DMS114 treated with DMSO at 0.1 percent for 48 hours (cell line): ENCODE data around the gene HACL1.

Experiments
- DNase-seq: peaks from one replicate; lab custom pipeline; 2025; ENCODE audit not compliant: unreplicated experiment; lab: John Stamatoyannopoulos, UW

The HACL1 gene

DNA sequence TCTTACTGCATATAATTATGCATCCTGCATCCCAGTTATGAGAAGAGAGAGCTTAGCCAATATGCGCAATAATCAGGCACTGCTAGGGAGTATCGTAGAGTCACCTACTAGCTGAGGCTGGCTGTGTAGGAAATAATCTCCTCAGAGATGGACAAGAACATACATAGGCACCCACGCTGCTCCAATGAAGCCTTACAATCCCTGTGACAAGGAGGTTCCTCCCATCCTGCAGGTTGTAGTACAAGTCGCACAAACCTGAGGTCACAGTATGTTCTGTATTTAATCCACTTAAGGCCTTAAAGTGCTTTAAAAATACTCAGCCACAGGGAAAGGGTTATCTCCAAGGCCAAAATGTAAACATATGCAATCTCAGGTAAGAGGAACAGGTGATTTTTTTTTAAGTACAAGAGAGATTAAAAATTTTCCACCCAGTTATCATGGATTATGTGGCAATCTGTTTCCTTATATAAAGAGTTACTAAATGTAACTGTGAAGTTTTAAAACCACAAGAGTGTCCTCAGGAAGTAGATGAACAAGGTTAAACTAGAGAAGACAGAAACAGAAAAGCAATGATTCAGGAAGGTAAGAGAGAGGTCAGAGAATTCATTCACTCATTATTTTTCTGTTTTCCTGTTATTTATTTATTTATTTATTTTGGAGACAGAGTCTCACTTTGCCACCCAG is 72.4 kb downstream of the HACL1 start:
- no peak for DNase-seq

DNA sequence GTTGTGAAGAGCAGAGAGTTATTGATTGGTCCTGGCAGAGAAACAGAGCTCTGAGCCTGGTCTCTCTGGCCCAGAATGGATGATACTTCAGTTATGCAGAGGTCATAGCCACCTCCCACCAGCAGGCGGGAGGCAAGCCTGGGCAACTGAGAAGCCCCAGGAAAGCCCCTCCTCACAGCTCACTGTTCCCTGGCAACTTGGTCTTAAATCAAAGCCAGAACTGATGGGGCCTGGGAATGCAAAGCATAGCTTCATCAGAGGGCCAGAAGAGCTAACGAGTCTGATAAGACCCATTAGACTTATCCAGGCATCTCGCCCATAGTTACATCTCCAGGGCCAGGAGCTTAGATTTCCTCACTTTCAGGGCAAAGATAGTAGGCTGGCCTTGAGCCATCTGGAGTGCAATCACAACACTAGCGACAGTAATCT is 74.3 kb downstream of the HACL1 start:
- no peak for DNase-seq

DNA sequence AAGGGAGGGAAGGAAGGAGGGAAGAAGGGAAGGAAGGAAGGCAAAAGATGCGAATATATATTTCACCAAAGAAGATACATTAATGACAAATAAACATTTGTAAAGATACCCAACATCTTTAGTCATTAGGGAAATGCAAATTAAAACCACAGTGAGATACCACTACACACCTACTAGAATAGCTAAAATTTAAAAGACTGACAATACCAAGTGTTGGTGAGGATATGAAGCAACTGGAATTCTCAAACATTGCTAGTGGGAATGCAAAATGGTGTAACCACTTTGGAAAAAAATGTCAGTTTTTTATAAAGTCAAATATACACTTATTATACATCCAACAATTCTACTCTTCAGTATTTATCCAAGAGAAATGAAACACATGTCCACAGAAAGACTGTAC is 75.6 kb downstream of the HACL1 start:
- no peak for DNase-seq

DNA sequence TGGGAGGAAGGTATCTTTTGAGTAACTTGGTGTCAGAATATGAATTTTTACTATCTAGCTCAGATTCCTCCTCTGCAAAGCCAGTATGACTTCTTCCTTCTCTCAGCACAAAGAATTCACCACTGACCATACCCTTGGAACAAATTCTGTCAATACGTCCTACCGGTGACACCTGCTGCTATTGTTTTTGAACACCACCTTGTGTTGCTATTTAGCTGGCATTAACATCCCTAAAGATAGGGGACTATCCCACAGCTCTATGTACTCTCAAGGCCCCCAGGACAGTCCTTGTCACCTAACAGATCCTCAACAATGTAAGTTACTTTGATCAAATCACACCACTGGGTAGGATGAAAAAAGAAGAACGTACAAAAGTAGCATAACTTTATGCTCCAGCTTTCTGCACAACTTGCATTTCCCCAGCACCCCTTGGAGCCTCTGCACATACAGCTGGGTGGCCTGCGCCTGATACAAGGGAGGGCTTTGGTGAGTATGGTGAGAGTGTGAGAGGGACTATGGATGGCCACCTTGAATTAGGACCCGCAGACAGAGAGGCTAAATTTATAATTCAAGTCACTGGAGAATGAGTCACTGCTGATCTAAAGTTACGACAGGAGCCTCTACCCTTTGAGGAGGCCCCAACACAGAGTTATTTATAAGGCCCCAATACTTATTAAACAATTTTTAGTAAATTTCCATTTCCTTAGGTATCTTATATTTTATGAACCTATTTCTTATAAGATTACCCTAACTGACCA is 77.5 kb downstream of the HACL1 start:
- DNase-seq, result no peak

DNA sequence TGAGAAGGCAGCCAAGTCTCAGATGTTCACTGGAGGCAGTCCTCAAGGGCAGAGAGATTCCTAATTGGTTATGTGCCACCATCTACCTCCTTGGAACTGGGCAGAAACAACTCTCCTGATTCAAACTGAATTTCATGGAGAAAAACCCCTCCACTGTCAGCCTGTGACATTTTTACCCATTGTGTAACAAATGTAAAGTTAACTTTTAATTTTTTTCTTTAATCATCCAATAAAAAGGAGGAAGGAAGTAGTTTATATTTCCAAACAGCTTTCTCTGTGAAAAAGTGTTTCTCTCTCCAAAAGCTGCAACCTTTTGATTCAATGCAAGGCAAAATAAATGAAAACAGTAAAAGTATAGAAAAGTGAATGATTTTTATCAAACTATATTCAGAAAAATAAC is 79.4 kb downstream of the HACL1 start:
- no peak for DNase-seq

DNA sequence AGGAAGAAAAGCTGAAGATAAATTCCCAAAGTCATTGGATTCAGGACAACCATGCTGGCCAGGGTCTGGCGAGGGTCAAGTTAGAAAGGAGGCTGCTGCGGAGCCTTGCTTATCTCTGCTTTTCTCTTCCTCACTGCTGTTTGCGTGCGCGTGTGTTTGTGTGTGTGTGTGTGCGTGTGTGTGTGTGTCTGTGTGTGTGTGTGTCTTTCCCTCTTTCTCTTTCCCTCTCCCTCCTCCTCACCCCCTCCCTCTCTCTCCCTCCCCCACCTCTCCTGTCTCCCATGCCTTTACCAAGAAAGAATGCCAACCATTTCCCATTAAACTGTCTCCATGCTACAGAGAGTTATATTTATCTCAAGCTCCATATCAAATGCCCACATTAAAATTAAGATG is 79.8 kb downstream of the HACL1 start, which contains the start of gene COLQ:
Gene COLQ (minus strand): TSS at position 134 of the 393 bp plus-strand sequence. CDS start 81 bp downstream, at position 53.
- no peak for DNase-seq

DNA sequence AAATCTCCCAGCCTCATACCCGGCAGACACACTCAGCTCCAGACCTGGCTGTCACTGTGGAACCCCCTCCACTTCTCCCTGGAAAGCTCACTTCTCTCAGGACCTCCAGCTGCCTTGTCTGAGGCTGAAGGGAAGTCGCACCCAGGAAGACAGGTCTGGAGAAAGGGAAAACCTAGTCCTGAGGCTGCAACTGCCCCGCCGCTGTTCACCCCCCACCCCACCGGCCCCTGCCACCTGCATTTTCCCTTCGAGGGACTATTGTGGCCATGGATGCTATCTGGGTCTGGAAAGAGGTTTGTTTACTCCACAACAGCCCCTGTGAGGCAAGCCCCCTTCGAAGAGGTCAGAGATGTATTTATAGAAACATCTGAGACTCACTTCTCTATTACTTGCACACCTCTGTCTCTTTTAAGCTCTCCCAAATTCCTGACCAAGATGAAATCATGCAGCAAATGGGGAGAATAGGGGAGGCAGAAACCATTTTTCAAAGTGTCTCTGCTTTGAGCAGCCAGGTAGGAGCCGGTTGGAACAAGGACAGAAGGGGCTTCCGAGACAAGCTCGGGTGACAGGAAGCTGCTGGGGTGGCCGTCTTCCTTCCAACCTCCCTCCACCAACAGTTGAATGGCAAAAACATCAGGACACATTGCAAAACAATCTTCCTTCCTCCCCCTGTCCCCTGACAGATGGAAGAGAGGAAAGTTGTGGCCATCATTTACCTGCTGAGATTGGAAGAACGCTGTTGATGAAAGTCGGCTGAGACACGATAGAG is 80.4 kb downstream of the HACL1 start:
- no peak for DNase-seq

DNA sequence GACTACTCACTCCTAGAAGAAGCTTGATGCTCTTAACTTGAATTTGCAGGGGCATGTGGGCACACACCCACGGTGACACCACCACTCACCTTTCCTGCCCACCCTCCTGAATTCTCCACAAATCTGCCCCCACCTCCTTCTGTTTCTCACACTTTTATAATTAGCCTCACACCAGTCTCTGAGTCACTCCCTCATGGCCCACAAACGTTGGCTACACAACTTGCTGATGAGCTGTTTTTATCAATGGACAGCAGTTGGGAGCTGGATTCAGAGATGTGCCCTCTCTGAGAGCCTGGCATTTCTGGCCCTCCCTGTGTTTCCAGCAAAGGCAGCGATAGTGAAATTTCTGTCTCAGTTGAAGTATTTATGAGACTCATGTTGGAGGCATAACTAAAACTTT is 81.2 kb downstream of the HACL1 start:
- DNase-seq, result no peak

DNA sequence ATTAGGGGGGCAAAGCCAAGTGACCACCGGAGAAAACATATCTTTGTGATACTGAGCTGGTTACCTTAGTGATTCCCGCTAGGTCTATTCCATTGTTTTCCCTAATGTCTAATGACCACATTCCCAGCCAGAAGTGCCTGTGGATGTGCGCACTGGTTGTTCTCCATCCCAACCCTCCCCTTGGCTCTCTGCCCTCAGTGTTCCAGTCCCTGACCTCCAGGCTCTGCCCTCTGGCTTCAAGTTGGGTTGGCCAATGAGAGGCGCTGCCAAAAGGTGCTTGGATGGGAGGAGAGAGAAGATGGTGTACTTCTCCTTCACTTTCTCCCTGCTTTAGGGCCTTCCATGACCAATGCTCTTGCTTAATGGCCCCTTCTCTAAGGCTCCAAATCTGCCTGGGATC is 82.3 kb downstream of the HACL1 start:
- DNase-seq, result no peak

DNA sequence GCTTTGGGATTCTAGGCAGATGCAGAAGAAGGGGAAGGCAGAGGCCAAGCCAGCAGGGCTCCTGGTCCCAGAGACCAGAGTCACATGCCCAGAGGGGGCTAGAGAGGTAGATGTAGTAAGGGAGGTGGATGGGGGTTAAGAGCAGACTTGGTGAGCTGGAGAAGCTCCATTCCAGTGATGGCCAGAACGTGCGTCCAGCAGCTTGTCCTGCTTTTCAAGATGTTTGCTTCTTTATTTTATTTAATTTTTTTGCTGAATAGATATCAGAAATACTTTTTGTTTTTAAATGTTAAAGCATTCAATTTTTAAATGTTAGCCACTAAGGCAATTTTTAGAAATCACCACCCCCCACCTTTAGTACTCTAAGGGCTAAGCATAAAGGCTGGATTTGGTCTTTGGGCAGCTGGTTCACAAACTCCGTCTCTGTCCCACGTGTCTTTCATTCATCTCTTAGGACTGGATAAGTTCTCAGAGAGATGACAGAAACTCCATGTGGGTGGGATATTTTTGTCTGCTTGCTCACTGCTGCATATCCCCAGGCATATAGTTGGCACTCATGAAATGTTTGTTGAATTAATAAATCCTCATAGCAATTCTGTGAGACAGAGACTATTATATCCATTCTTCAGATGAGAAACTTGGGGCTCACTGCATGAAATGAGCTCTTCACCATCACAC is 86.6 kb downstream of the HACL1 start:
- DNase-seq, result no peak

DNA sequence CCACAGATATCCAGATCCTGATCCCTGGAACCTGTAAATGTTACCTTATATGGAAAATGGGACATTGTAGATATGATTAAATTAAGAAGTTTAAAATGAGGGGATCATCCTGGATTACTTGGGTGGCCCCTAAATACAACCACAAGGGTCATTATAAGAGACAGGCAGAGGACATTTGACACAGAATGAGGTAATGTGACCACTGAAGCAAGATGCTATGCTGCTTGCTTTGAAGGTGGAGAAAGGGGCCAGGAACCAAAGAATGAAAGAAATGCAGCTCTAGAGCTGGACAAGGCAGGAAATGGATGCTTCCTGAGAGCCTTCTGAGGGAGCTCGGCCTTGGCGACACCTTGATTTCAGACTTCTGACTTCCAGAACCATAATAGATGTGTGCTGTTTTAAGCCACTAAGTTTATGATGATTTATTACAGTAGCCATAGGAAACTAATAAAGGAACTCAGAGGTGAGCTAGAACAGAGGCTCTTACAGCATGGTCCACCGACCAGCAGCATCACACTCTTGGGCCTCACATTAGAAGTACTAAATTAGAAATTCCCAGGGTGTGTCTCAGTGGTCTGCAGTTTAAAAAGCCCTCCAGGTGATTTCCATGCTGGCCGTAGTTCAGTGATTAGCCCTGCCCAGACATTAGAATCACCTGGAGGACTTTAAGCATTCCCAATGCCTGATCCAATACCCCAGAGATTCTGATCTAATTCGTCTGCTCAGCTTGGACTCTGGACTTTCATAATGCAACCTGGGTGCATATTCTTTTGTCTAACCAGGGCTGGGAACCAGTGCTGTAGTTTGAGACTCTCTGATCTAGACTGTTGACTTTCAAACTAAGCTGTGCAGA is 87.3 kb downstream of the HACL1 start:
- DNase-seq, result no peak

DNA sequence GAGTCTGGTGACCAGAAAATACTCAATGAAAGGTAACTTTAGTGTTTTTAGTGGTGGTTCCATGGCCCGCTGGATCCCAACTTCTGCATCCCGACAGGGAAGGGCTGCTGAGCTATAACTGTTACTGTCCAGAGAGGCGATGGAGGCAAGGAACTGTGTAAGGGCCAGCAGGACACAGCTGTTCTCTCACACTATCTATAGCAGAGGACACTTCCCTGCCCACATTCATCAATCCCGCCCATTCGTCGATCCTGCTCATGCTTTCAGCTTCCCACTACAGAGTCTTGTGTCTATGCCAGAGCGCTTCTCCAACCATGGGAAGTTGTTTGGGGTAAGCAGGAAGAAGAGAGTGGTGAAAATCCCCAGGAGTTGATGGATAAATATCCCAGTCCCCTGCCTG is 88.3 kb downstream of the HACL1 start:
- no peak for DNase-seq

DNA sequence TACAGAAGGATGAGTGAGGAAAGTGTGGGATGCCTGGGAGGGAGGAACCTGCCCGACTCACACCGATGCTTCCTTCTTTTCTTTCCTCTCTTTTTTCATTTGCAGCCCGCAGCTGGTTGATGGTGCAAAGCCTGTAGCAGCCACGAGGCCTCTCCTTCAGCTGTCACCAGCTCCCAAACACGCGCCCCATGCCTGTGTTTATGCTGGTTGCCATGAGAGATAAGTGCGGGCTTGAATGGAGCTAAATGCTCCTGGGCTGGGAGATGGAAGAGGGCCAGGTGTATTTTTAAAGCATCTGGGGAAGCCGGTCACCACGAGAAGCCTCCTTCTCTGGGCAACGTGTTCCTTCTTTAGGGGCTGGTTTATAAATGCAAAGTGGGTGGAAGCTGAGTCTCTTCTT is 89.2 kb downstream of the HACL1 start:
- no peak for DNase-seq

DNA sequence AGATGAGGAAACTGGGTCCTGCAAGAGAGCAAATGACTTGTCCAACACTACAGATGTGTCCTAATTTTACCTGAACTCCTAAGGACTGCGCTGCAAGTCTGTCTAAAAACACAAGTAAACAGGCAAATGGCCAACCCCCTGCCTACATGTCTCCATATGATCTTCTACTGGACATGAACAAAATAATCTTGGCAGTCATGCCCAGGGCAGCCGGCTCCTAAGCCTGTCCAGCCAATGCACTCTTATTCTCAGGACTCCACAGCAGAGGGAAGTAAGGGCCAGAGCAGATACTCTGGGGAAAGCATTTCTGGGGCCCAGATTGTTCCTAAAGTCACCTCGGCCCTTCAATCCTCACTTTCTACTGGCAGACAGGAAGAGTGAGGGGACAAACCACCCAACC is 90.2 kb downstream of the HACL1 start:
- no peak for DNase-seq
